Stomach (tissue), 4 donors: ENCODE measurements around the gene CSMD2.

Experiments used
- POLR2A ChIP-seq, 4 donors: fragments of 450-650 bp; IDR thresholded peaks; one replicate each; pipeline ENCODE4 v1.6.1; 2016; ENCODE audit warnings: antibody characterized with exemption in 4 of 4, control low read depth in 2 of 4, mild to moderate bottlenecking in 1 of 4, moderate library complexity in 1 of 4
- TF ChIP-seq, protein P1 (sequence below), 7 experiments: fragments of 450-650 bp in 4 of 7; fragments of 200-600 bp in 3 of 7; sonication (generic) in 3 of 7; IDR thresholded peaks; one replicate each; pipeline ENCODE4 v1.5.1; 2016 to 2019; ENCODE audit warnings: antibody characterized with exemption in 7 of 7, control low read depth in 2 of 7, mild to moderate bottlenecking in 1 of 7

- no peak for TF ChIP-seq POLR2A (IDR thresholded peaks at IDR 0.05)
- TF ChIP-seq, protein P1, sequence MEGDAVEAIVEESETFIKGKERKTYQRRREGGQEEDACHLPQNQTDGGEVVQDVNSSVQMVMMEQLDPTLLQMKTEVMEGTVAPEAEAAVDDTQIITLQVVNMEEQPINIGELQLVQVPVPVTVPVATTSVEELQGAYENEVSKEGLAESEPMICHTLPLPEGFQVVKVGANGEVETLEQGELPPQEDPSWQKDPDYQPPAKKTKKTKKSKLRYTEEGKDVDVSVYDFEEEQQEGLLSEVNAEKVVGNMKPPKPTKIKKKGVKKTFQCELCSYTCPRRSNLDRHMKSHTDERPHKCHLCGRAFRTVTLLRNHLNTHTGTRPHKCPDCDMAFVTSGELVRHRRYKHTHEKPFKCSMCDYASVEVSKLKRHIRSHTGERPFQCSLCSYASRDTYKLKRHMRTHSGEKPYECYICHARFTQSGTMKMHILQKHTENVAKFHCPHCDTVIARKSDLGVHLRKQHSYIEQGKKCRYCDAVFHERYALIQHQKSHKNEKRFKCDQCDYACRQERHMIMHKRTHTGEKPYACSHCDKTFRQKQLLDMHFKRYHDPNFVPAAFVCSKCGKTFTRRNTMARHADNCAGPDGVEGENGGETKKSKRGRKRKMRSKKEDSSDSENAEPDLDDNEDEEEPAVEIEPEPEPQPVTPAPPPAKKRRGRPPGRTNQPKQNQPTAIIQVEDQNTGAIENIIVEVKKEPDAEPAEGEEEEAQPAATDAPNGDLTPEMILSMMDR (IDR thresholded peaks at IDR 0.05): no peak
Measured at GRCh38 chr1:34050709-34051485, 114.1 kb downstream of the CSMD2 start.
